ENCODE data around the gene ARHGEF4. TPM values are rescaled to one million over a fixed set of nuclear protein-coding genes. Genes with fewer than 3 reads are reported as not detected.
A peak's percentile ranks its signal among the peaks of the same experiment; 100 is the strongest.

Gene ARHGEF4
- total RNA-seq, 3 donors from 2014 or later: 0.94 to 14.0 (median 1.5) TPM

- Histone ChIP-seq H3K9me3 (no peaks in the 10 kb centered on the region), H3K4me1 (ENCODE audit: low read depth) (peaks cover 7% of the 10 kb centered on the region), H3K4me3 (no peak overlapping the region), H3K36me3 (ENCODE audit: low read depth) (no peaks in the 10 kb centered on the region)
- intact Hi-C loops (cut with DNase I, micrococcal nuclease): no loop called here
- no peak for ATAC-seq
- DNase-seq: peak in 1 of 3 donors; percentile 19
- no peak for TF ChIP-seq CTCF (IDR thresholded peaks at IDR 0.05)
Measured at GRCh38 chr2:130837811-130838565, 1.3 kb downstream of the ARHGEF4 start.

GRCh38 chr2:130839011-130839780, 2.5 kb downstream of the ARHGEF4 start:
- Histone ChIP-seq H3K9me3 (no peaks in the 10 kb centered on the region), H3K4me3 (no peak overlapping the region), H3K36me3 (ENCODE audit: low read depth) (no peaks in the 10 kb centered on the region), H3K4me1 (ENCODE audit: low read depth) (peaks cover 7% of the 10 kb centered on the region)
- TF ChIP-seq CTCF (IDR thresholded peaks at IDR 0.05): no peak
- ATAC-seq (no peak), DNase-seq (peak in 1 of 3 donors; percentile 29)
- intact Hi-C loops (cut with DNase I, micrococcal nuclease): no loop called here

- Histone ChIP-seq H3K9me3 (no peaks in the 10 kb centered on the region), H3K4me1 (ENCODE audit: low read depth) (peaks cover 7% of the 10 kb centered on the region), H3K4me3 (no peak overlapping the region), H3K36me3 (ENCODE audit: low read depth) (no peaks in the 10 kb centered on the region)
- ATAC-seq: no peak
- intact Hi-C loops (cut with DNase I, micrococcal nuclease): no loop called here
- peak in 1 of 3 donors; percentile 23 for DNase-seq
- no peak for TF ChIP-seq CTCF (IDR thresholded peaks at IDR 0.05)
Measured at GRCh38 chr2:130840506-130840905, 3.8 kb downstream of the ARHGEF4 start.

- intact Hi-C loops (cut with DNase I, micrococcal nuclease): no loop called here
- H3K4me1 ChIP-seq (ENCODE audit: low read depth): peaks cover 7% of the 10 kb centered on the region
- H3K36me3 ChIP-seq (ENCODE audit: low read depth): no peaks in the 10 kb centered on the region
- ATAC-seq (no peak), DNase-seq (peak in 1 of 3 donors; percentile 17)
- no peak for TF ChIP-seq CTCF (IDR thresholded peaks at IDR 0.05)
- H3K9me3 ChIP-seq: no peaks in the 10 kb centered on the region
- no peak overlapping the region for H3K4me3 ChIP-seq
Measured at GRCh38 chr2:130841741-130842365, 5.1 kb downstream of the ARHGEF4 start.

GRCh38 chr2:130842770-130843169, 6.1 kb downstream of the ARHGEF4 start:
- TF ChIP-seq CTCF (IDR thresholded peaks at IDR 0.05): no peak
- ATAC-seq: no peak
- Histone ChIP-seq H3K4me1 (ENCODE audit: low read depth) (no peaks in the 10 kb centered on the region), H3K36me3 (ENCODE audit: low read depth) (no peaks in the 10 kb centered on the region), H3K4me3 (no peak overlapping the region), H3K9me3 (no peaks in the 10 kb centered on the region)
- DNase-seq: peak in 1 of 3 donors; percentile 29
- intact Hi-C loops (cut with DNase I, micrococcal nuclease): no loop called here
